ENCODE data around the gene DNASE1L1.

- TF ChIP-seq CTCF (IDR thresholded peaks at IDR 0.05): no peak
- no peak for TF ChIP-seq POLR2A (IDR thresholded peaks at IDR 0.05)
Measured at GRCh38 chrX:154354013-154354412, 55.0 kb downstream of the DNASE1L1 start.
